HG02884 (cell line): ENCODE results near the gene DIPK1B.
"Not testable (repeated sequence)": the region's sequence is repeated elsewhere in the genome, so short reads cannot be mapped to it uniquely, and the experiment has no call there.

Source experiments
- ATAC-seq: cut with Tn5 transposase; IDR thresholded peaks from one replicate; pipeline ENCODE4 v1.9.1; 2021; ENCODE audit warnings: mild to moderate bottlenecking, moderate library complexity; ENCODE audit not compliant: unreplicated experiment

The DIPK1B gene

GRCh38 chr9:136748666-136749611 is 36.6 kb downstream of the DIPK1B start:
- ATAC-seq, result no peak

GRCh38 chr9:136750526-136750925 is 38.2 kb downstream of the DIPK1B start:
- ATAC-seq, result no peak

- no peak for ATAC-seq
Observed at GRCh38 chr9:136751244-136751643, 38.9 kb downstream of the DIPK1B start.

DNA sequence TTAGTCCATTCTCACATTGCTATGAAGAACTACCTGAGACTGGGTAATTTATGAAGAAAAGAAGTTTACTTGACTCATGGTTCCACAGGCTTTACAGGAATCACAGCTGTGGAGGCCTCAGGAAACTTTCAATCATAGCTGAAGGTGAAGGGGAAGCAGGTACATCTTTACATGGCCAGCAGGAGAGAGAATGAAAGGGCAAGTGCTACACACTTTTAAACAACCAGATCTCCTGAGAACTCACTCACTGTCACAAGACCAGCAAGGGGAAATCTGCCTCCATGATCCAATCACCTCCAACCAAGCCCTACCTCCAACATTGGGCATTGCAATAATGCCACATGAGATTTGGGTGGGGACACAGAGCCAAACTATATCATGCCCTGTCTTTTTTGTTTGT is 39.4 kb downstream of the DIPK1B start:
- ATAC-seq, result no peak

- ATAC-seq, result no peak
Observed at GRCh38 chr9:136753371-136754058, 41.1 kb downstream of the DIPK1B start.

DNA sequence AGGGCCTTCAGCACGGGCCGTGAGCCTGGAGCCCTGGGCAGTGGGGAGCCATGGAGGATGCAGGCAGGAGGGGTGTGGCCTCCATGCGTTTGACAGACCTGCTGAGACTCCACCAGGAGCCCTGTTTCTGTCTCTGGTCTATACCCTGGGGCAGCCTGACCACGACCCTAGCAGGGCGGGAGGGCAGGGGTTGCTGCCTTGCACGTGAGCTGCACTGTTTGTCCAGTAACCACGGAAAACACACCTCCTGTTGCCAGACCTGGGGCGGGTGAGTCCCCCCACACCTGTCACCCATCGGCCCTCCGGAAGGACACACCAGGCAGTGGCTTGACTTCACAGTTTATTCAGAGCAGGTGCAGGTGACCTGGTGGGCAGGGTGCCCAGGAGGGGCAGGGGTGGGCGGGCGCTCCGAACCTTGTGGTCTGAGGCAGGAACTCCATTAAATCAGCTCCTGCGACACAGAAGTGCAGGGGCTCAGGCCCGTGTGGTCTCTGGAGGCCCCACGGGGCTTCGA is 41.7 kb downstream of the DIPK1B start:
- ATAC-seq, result no peak

- no peak for ATAC-seq
Observed at GRCh38 chr9:136754626-136755301, 42.4 kb downstream of the DIPK1B start.

DNA sequence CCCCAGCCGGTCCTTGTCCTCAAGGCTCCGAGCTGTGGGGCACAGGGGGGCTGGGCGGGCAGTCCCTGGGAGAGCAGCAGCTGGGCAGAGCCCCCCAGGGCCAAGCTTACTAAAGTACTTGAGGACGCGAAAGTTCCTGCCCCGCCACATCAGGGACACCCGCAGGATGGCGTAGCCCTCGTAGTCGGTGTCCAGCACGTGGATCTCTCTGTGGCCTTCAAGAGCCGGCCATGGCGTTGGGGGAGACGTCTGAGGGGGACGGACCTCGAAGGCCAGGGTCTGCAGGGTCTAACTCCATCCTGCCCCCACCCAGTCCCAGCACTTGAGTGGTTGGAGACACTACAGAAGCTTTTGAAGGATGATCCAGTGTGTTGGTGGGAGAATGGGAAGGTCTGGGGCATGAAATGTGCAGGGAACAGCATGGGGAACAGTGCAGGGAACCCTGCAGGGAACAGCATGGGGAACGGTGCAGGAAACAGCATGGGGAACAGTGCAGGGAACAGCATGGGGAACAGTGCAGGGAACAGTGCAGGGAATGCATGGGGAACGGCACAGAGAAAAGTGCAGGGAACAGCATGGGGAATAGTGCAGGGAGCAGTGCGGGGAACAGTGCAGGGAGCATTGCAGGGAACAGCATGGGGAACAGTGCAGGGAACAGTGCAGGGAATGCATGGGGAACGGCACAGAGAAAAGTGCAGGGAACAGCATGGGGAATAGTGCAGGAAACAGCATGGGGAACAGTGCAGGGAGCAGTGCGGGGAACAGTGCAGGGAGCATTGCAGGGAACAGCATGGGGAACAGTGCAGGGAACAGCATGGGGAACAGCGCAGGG is 43.1 kb downstream of the DIPK1B start:
- ATAC-seq, result not testable (repeated sequence)

DNA sequence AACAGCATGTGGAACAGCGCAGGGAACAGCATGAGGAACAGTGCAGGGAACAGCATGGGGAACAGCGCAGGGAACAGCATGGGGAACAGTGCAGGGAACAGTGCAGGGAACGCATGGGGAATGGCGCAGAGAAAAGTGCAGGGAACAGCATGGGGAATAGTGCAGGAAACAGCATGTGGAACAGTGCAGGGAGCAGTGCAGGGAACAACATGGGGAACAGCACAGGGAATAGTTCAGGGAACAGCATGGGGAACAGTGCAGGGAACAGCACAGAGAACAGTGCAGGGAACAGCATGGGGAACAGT is 43.7 kb downstream of the DIPK1B start:
- ATAC-seq, result no peak

DNA sequence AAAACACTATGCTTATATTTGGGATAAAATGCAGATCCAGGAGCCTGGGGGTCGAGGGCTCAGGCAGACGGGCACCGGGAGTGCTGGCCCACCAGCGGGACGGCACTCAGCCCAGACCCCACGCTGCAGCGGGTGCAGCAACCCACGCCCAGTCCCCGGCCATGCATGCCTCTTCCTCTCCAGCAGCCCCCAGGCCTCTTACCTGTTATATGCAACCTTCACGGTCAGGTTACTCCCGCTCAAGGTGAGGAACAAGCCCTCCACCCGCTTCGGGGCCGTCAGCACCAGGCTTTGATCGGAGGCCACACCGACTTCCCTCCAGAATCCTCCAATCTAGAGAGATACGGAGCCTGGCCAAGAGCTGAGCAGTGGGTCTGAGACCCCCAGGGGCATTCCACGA is 44.5 kb downstream of the DIPK1B start:
- no peak for ATAC-seq

DNA sequence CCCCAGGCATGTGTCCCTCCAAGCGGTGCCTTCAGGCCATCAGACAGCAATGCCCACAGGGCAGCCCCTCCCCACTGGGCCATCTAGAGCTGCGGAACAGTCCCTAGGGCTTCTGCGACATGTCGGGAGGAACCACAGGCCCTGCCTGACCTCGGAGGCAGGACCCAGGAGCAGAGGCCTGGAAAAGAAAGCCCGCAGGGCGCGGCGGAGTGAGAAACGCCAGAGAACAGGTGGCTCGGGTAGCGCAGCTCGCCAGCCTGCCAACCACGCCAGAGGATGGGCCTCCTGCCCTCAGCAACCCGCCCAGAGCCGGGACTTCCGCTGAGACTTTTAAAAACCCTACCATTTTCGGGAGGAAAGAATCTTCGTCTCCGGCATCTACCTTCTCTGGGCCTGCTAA is 45.0 kb downstream of the DIPK1B start:
- ATAC-seq, result no peak

DNA sequence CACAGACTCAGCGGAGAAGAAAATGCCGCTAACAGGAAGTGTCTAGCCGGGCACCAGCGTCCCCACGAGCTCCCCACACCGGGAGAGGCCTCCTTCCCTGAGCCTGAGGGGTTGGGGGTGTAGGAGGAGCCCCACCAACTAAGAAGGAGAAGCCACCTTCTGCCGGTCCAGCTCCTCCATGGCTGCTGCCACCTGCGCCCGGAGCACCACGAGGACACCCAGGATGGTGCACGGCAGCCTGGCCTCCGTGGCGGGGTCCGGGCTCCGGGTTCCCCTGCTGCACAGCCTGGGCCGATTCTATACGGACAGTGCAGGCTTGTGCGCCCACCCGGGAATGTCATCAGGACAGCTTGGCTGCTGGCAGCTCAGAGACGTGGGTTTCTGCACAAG is 45.4 kb downstream of the DIPK1B start:
- no peak for ATAC-seq

DNA sequence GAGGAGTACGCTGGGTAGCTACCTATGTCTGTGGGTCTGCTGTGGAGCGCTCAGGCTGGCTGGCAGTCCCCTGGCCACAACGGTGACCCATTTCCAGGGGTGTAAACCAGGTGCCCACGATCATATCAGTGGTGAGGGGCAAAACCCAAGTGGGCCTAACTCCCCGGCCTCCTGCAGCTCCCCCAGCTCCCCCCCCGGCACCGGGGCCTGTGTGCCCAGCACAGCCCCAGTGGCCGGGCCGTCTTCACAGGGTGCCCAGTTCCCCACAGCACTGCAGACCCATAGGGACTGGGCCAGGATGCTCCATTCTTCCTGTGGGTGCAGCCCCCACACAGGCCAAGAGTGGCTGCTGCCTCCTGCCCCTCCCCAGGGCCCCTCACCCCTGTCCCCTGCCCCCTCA is 46.6 kb downstream of the DIPK1B start:
- no peak for ATAC-seq

GRCh38 chr9:136759436-136760325 is 47.3 kb downstream of the DIPK1B start:
- no peak for ATAC-seq

DNA sequence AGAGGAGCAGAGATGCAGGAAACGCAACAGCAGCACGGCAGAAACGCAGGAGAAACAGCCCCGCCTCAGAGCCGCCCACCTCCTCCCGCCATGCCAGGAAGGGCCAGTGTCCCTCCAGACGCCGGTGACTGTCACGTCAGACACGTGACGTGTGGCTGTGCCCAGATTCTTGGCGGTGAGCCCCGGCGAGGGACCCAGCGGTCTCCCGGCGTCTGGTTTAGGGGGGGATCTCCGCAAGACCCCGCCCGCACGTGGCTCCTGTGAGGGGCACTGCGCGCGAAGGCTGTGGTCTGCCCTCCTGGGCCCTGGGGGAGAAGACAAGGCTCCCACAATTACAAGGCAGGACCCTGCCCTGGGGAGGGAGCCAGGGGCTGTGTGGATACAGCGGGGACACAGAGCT is 48.1 kb downstream of the DIPK1B start:
- ATAC-seq, result no peak

- ATAC-seq, result not testable (repeated sequence)
Observed at GRCh38 chr9:136760834-136761544, 48.6 kb downstream of the DIPK1B start.

DNA sequence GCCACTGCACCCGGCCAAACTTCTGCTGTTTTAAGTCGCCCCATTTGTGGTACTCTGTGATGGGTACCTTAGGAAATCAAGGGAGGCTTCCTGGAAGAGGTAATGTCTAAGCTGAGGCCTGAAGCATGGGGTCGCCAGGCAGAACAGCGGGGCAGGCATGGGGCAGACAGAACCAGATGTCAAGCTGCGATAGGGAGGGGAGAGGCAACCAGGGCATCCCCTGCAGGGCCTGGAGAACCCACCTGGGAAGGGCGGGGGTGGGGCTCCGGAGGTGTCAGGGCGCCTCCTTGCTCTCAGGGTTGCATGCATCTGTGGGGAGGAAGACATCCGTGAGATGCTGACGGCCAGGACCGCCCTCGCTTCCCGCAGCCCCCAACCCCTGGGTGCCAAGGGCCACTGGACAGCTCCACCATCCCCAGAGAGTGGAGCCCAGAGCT is 49.2 kb downstream of the DIPK1B start:
- no peak for ATAC-seq

- no peak for ATAC-seq
Observed at GRCh38 chr9:136762221-136762691, 49.9 kb downstream of the DIPK1B start.
